NCI-H2171 treated with DMSO at 0.1 percent for 48 hours (cell line): ENCODE measurements around the gene PYY.
"Not testable (repeated sequence)": the region's sequence is repeated elsewhere in the genome, so short reads cannot be mapped to it uniquely, and the experiment has no call there.

ENCODE experiments used
- DNase-seq: peaks from one replicate; lab custom pipeline; 2025; lab: John Stamatoyannopoulos, UW

Gene PYY

GRCh38 chr17:43953746-43954145 lies at the start of gene PYY:
PYY (minus strand) TSS chr17:43953940; CDS start chr17:43953483, 457 bp downstream.
- DNase-seq = no peak

DNA sequence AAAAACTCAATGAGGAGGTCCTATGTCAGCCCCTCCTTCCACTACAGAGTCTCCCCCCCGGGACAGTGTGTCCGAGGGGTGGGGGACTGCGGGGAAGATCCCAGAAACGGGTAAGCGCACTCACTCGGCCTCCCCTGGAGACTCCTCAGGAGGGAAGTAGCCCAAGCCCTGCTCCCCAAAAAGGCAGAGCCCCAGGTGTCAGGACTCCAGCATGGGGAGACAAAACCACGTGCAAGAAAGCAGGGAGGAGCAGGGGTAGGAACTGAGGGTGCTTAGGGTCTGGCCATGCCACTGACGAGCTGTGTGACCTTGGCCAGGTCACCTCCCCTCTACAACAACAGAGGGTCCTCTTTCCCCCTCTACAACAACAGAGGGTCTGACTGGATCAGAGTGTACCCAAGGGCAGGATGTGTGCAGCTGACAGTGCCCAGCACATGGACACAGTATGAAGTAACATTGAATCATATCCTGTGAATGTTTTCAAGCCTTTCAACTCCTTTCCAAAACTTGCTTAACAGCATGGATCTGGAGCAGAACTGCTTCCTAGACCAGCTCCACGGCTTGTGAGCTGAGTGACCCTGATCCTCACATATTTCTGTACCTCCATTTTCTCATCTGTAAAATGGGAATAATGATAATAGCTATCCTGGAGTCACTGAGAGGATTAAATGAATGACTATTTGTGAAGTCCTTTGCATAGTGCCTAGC lies 48.6 kb upstream of the PYY start:
- DNase-seq = no peak

GRCh38 chr17:44001461-44001920 lies 47.8 kb upstream of the PYY start:
- DNase-seq = no peak

- DNase-seq = no peak
Measured at GRCh38 chr17:44000871-44001460, 47.2 kb upstream of the PYY start.

DNA sequence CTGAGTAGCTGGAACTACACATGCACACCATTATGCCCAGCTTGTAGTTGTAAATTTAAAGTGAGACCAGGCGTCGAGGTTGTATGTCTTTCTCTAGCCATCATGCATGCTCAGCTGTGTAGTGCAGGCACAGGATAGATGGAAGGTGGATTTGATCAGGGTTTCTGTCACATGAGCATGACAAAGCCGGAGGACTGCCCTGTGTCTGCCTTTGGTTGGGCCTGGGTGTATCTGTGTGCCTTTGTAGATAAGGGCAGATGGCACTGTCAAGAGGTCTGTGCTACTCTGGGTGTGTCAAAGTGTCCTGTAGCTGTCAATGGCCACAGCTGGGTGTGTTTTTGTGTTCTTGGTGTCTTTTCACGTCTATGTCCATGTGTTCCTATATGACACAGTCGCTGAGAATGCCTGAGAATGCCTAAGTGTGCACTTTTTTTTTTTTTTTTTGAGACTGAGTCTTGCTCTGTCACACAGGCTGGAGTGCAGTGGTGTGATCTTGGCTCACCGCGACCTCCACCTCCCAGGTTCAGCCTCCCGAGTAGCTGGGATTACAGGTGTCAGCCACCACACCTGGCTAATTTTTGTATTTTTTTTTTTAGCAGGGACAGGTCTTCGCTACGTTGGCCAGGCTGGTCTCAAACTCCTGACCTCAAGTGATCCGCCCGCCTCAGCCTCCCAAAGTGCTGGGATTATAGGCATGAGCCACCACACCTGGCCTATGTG lies 46.6 kb upstream of the PYY start:
- no peak for DNase-seq

- DNase-seq = no peak
Measured at GRCh38 chr17:43999024-43999423, 45.3 kb upstream of the PYY start.

- DNase-seq = no peak
Measured at GRCh38 chr17:43998552-43998951, 44.8 kb upstream of the PYY start.

GRCh38 chr17:43997180-43997579 lies 43.4 kb upstream of the PYY start:
- DNase-seq = not testable (repeated sequence)

- DNase-seq = no peak
Measured at GRCh38 chr17:43995150-43995471, 41.4 kb upstream of the PYY start.

GRCh38 chr17:43994272-43995149 lies 40.8 kb upstream of the PYY start:
- DNase-seq = no peak

GRCh38 chr17:43992641-43993040 lies 38.9 kb upstream of the PYY start:
- no peak for DNase-seq

- DNase-seq = no peak
Measured at GRCh38 chr17:43988301-43988700, 34.6 kb upstream of the PYY start.

DNA sequence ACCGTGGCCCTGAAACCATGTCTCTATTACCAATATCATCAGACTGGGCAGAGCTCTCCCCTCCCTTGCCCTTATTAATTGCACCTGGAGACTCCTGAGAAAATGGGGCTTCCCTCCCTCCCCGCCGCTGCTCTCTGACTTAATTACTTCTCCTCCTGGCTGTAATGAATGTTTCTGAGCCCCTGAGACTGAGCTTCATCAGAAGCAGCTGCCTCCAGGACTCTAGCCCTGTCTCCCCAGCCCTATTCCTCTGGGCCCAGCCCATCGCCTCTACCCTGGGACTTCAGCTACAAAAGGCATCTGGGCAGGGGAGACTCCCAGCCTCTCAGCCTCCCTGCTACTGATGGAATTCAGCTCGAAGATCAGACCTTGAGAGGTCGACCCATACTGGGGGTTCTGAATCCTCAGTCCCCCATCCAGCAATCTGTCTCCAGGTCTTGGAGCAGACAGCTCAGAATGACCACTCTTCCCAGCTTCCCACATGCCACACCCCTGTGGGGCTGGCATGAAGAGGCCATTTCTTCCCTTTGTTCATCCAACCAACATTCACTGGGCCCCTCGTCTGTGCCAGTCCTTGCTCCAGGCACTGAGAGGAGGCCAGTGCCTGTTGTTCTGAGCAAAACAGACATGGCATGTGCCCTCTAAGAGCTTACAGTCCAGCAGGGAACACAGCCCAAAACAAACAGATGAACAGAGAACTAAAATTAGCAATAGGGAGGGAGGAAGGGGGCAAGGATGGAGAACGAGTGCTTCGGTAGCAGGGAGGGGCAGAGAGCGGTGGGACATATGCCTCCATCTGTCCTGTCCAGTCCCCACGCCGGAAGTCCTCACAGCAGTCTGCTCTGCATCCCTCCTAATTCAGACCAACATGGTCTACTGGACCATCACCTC lies 33.6 kb upstream of the PYY start:
- no peak for DNase-seq

DNA sequence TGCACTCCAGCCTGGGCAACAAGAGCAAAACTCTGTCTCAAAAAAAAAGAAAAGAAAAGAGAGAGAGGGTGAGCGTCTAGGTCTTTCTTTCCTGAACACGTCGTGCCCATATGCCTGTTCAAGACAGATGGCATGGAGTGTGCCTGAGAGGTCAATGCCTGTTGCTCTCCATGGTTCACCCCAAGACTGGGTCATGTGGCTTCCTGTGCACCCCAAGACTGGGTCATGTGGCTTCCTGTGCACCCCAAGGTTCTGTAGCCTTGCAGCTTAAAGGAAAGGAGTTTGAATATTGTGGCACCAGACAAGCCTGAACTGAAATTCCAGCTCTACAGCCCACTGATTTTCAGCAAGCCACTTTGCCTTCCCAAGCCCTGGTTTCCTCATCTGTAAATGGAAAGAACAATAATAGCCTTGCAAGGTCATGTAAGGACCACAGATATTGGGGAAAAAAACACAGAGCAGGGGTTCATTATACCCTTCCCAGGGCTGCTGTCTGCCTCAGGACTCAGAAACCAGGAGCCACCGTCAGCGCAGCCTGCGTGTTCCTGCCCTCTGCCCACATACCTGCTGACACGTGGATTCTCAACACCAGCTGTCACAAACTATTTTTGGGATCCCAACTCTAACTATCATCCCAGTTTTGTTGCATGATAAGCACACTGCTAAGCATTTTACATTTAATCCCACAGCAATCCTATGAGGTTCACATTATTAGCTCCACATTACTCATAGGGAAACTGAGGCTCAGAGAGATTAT lies 32.7 kb upstream of the PYY start:
- DNase-seq = no peak

DNA sequence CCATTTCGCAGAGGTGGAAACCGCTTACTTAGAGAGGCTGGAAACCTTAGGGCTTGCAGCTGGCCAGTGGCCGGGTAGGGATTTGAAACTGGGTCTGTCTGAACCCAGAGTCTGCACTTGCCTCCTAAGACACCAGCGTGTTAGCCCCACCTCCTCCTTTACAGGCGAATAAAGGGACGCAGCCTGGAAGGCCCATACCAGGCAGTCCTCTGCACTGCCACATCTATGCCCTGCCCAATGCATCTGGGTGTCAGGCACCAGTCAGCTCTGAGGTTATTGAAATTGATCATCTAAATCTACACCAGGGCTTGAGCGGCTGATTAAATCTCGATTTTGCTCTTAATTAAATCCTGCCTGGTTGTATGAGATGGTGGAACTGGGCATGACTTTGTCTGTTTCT lies 30.8 kb upstream of the PYY start:
- DNase-seq = no peak

DNA sequence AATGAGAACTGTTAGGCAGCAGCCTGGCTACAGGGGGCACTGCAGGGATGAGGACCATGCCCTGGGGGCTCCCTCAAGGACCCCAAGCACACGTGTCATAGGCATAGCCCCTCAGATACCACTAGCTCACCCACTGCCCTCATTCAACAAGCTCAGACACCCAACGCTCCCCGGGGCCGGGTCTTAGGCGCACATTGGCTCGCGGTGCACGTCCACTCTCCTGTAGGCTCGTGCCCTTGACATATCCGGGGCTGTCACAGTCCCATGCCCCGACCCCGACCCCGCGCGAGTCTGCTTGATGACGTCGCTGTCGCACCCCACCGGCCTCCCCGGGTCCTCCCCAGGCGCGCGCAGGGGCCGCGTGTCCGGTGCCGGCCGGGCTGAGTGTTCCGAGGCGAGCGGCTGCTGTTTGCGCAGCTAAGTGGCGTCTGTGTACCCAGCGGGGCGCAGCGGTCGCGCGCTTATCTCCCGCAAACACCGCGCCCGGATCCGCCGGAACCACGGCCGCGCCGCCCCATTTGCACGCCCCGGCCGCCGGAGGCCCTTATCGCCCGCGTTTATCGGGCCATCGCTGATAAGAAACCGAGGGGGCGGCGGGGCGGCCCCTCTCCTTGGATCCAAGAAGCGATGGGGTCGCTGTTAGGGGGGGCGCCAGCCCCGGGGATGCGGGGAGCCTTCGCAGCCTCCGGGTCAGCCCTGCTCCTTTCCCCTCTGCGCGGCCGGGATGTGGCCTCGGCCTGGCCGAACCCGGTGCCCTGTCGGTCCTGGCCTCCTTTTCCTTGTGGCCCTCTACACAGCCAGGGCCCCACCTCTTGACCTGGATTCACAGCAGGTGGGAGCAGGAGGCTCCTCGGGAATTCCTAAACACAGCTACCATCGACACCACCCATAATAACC lies 30.0 kb upstream of the PYY start:
- no peak for DNase-seq

- DNase-seq = no peak
Measured at GRCh38 chr17:43983196-43983514, 29.4 kb upstream of the PYY start.

DNA sequence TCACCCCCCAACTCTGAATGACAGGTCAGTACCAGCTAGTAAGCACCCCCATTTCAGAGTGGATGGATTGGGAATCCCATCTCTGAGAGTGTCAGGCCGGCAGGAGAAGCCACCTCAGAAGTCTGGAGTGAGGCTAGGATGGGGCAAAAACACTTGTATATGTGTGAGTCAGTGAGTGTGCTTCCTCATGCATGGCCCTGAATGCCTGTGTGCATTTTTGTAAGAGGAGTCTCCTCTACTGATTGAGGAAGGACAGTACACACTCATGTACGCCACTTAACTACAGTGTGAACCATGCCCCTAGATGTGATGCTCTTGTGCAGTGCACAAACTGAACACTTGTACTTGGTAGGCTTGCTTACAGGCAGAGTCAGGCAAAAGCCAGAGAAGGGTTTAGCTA lies 28.4 kb upstream of the PYY start:
- no peak for DNase-seq

DNA sequence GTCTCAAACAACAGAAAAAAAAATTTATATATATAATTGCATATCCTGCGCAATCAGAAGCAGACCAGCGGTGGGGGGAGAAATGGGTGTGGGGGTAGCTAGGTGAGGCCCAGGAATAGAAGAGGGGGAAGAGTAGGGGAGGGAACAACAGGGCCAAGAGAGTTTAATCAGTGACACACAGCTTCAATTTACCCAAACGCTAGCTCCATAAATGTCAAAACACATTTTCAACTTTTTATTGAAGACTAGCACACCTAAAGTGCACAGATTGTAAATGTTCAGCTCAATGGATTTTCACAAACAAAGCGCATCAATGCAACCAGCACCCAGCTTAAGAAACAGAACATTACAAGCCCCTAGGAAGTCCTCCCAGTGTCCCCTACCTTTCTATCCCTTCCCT lies 25.9 kb upstream of the PYY start:
- DNase-seq = no peak

DNA sequence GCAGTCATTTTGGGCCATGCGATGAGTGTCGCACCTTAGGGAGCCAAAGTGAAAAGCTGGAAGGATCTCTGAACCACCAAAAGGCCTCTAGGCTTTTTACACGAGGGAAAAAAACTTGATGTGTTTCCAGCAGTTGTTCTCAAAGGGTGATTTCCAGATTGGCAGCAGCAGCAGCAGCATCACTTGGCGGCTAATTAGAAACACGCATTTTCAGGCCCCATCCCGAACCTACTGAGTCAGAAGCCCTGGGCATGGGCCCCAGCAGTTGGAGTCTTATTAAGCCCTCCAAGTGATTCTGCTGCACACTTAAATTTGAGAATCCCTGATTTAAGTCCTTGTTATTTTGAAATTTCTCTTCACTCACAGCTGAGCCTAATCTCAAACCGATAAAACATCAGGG lies 25.3 kb upstream of the PYY start:
- DNase-seq = no peak
